OCI-LY3 (cell line): ENCODE measurements around the gene ALG6.

ENCODE experiments used
- EZH2phosphoT487 ChIP-seq: fragments of 200-600 bp; shearing (Covaris generic); IDR thresholded peaks from 2 replicates; pipeline ENCODE4 v1.6.1; 2018; ENCODE audit warnings: antibody characterized with exemption, mixed run types, low read depth
- TF ChIP-seq, protein P1 (sequence below): fragments of 200-600, 300-600 bp; sonication (generic); IDR thresholded peaks from 2 replicates; pipeline ENCODE4 v1.5.1; 2014; ENCODE audit warnings: antibody characterized with exemption, low read length, low read depth

DNA sequence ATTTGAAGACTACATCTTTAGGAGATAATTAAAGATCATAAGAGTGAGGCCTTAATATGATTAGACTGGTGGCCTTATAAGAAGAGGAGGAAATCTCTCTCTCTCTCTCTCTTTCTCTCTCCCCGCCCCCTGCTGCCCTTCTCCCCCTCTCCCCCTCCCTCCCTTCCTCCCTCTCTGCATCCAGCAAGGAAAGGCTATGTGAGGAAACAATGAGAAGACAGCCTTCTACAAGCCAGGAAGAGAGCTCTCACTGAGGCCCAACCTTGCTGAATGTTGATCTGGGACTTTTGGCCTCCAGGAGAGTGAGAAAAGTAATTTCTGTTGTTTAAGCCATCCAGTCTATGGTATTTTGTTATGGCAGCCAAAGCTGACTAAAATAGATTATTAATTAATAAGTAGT is 23.5 kb upstream of the ALG6 start:
- TF ChIP-seq, protein P1, sequence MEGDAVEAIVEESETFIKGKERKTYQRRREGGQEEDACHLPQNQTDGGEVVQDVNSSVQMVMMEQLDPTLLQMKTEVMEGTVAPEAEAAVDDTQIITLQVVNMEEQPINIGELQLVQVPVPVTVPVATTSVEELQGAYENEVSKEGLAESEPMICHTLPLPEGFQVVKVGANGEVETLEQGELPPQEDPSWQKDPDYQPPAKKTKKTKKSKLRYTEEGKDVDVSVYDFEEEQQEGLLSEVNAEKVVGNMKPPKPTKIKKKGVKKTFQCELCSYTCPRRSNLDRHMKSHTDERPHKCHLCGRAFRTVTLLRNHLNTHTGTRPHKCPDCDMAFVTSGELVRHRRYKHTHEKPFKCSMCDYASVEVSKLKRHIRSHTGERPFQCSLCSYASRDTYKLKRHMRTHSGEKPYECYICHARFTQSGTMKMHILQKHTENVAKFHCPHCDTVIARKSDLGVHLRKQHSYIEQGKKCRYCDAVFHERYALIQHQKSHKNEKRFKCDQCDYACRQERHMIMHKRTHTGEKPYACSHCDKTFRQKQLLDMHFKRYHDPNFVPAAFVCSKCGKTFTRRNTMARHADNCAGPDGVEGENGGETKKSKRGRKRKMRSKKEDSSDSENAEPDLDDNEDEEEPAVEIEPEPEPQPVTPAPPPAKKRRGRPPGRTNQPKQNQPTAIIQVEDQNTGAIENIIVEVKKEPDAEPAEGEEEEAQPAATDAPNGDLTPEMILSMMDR = no peak
- TF ChIP-seq EZH2phosphoT487 = no peak
